ENCODE measurements around the gene ANKRD13D.
"Not testable (repeated sequence)": the region's sequence is repeated elsewhere in the genome, so short reads cannot be mapped to it uniquely, and the experiment has no call there.

The ANKRD13D gene
- total RNA-seq: 199 to 208 reads per million in 2 donors

GRCh38 chr11:67289226-67289650 is at the start of gene ANKRD13D:
TSS of gene ANKRD13D (plus strand) at chr11:67289303. CDS start at chr11:67289461, 158 bp downstream.
- DNase-seq: no peak

- DNase-seq: peak; percentile 81
Measured at GRCh38 chr11:67239783-67240575, 49.1 kb upstream of the ANKRD13D start.

DNA sequence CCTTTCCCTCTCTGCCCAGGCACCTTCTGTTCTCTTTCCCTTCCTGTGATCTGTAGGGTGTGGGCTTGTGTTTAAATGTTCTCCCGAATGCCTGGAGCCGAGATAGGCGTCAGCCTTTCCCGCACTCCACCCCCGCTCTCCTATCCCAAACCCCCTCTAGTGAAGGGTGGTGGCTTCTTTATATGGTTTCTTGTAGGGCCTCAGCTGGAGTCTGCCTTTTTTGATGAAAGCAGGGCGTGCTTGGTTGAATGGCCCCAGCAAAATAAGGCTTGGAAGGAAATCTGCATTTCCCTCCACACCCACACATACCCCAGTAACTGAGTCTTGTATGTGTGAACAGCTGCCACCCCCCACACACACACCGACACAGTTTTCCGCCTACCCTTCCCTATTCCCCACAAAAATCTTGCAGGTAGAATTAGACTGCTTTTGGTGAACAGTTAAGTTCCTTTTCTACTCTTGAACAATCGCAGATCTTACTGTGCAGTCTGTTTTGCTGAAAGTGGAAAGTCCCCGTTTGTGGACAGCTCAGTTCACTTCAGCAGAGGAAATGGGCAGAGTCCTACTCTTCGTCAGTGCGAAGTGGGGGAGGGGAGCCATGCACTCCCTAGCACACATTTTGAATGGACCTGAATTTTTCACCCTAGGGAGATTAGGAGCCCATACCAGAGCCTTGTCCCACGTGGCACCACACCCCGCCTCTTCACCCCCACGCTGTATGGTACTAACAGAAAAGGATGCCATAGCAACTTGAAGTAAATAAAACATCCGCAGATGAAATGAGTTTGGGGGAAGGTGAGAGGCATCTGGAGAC is 48.3 kb upstream of the ANKRD13D start:
- no peak for DNase-seq

GRCh38 chr11:67242548-67242947 is 46.6 kb upstream of the ANKRD13D start:
- DNase-seq: no peak

- no peak for DNase-seq
Measured at GRCh38 chr11:67243051-67243450, 46.1 kb upstream of the ANKRD13D start.

GRCh38 chr11:67245046-67245445 is 44.1 kb upstream of the ANKRD13D start:
- DNase-seq: no peak

DNA sequence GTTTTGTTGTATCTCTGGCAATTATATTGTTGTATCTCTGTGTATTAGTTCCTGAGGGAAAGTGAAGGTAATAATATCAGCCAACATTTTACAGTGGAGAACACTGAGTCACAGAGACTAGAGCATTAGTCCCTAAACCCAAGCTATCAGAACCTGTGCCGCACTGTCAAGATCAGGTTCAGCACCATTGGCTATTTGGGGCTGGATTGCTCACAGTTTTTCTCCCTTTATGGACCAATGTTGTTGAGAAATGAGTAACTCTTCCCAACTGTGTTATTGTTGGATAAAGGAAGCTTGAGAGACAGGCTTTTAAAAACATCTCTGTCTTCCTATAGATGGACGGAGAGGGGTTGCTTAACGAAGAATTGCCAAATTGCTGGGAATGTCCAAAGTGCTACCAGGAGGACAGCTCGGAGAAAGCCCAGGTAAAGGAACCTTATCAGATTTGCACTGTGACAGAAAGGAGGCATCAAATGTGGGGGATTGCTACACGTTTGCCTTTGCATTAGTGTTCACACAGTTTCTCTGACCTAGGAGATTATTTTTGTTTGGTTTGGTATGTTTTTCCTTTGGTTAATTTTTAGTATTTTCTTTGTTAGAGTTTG is 41.1 kb upstream of the ANKRD13D start:
- DNase-seq: no peak

DNA sequence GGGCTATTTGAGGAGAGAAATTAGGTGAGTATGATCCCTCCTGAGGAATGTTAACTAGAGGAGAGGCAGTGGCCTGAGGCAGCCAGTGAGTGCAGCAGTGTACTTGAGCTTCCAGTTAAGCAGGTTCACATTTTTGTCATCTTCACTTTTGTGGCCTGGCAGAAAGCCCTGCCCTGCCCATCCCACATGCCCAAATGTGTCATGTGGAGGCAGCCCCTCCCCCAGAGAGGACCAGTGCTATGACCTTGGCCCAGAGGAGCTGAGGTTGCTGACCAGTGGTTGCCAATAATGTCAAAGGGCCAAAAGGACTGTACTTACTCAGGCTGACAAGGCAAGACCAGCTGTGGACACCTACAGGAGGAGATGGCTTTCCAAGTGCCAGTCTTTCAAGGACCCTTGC is 40.5 kb upstream of the ANKRD13D start:
- no peak for DNase-seq

- no peak for DNase-seq
Measured at GRCh38 chr11:67250059-67251043, 38.8 kb upstream of the ANKRD13D start.

- no peak for DNase-seq
Measured at GRCh38 chr11:67251841-67252240, 37.3 kb upstream of the ANKRD13D start.

DNA sequence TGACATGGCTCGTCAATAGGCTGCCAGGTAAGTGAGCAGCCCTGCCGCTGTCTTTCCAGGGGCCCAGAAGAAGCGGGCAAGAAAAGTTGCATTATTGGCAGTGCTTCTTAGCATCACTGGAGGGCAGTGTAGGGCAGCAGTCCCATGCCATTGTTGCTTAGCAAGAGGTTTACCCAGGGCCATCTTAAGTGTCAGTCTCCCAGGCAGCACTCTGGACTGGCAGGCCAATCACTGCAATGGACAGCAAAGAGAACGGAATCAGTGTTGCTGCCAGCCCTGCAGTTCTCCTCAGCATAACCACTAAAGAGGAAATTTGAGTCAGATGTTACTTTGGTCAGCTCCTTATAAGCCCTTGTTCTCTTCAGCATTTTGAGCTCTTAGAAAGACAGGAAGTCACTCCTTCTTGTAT is 36.3 kb upstream of the ANKRD13D start:
- DNase-seq: no peak

DNA sequence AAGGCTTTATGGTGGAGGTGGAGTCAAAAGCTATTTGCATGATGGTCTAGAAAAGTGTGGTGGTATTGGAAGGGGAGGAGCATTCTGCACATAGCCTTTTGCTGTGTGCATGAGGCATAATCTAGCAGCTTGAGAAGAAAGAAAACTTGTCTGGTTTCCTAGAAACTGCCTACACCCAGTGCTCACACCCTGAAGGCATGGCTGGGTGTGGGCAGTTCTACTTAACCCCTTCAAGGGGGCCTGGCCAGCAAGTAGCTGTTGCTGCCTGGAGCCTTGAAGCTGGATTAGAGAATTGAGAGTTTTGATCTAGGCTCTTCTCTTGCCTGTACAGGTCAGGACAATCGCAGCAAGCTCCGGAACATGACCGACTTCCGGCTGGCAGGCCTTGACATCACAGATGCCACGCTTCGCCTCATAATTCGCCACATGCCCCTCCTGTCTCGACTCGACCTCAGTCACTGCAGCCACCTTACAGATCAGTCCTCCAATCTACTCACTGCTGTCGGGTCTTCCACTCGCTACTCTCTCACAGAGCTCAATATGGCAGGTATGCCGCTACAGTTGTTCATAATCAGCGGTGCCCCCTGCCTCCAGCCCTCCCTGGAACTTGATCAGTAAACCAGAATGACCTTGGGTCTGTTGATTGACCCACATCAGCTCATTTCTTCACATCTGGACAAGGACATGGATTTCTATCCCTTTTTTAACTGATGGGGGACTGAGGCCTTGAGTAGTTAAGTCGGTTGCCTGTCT is 35.1 kb upstream of the ANKRD13D start:
- no peak for DNase-seq

DNA sequence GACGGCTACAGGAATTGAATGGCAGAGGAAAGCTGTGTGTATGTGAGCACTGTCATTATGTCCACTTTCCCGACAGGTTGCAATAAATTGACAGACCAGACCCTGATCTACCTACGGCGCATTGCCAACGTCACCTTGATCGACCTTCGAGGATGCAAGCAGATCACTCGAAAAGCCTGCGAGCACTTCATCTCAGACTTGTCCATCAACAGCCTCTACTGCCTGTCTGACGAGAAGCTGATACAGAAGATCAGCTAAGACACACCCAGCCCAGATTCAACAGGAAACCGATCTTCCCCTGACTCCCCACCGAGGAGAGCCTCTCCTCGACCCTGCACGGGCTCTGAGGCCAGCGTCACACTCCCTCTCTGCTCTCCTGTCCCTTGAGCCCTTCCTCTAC is 34.3 kb upstream of the ANKRD13D start:
- DNase-seq: no peak

- DNase-seq: no peak
Measured at GRCh38 chr11:67255353-67255752, 33.8 kb upstream of the ANKRD13D start.

GRCh38 chr11:67255864-67256263 is 33.2 kb upstream of the ANKRD13D start:
- DNase-seq: no peak

DNA sequence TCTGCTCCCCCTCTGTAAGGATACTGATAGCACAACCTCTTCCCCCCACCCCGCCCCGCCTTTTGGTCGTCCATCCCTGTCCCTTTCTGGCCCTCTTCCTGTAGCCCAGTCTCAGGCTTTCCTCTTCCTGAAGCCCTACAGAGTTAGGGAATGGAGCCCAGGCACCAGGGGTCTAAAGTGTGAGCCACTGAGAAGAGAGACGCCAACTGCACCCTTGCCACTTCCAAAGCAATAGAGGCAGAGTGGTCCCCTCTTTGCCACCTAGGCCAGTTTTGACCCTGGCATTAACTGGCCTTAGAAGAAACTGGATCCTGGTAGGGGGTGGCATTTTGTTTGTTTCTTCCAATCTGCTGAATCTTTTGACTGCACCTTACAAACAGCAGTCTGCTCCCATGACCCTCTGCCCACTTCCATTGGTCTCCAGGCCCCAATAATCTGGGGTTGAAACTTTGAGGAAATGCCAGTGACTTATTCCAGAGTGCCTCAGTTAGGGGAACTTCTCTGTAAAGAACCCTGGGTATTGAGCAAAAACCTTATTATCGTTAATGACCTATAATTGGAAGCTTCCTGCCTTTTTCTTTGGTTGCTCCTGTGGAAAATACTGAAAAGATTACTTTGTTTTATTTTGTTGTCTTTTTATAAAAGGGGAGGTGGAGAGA is 32.5 kb upstream of the ANKRD13D start:
- no peak for DNase-seq

DNA sequence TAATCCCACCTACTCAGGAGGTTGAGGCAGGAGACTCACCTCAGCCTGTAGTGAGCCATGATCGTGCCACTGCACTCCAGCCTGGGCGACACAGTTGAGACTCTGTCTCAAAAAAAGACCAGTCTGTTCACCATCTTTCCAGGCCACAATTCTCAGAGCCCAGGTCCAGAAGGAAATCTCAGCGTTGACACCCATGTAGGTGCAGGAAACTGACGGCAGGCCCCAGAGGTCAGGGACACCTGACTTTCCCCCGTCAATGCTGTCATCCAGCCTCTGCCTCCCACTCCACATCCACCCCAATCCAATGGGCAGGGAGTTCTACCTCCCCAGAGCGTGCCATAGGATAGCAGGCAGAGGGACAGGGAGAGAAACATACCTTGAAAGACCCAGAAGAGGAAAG is 28.7 kb upstream of the ANKRD13D start:
- DNase-seq: no peak

DNA sequence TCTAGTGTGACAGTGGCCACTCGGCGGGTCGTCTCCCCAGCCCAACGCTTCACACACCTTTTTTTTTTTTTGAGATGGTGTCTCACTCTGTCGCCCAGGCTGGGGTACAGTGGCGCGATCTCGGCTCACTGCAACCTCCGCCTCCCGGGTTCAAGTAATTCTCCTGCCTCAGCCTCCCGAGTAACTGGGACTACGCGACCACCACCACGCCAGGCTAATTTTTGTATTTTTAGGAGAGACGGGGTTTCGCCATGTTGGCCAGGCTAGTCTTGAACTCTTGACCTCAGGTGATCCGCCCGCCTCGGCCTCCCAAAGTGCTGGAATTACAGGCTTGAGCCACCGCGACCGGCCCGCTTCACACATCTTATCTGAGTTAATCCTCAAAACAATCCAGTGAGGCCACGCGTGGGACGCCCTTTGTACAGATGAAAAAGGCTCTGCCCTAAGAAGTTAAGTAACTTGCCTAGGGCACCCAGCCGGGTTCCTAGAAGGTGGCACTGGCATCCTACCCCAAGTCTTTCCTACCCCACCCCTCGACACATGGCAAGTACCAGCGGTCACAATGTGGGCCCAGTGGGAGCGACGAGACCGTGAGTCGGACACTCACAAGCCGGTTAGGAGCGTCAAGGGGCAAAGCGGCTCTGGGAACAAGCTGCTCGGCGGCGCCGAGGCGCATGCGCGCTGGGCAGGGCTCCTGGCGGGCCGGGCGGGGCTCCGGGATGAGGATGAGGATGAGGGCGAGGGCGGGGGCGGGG is 28.0 kb upstream of the ANKRD13D start:
- DNase-seq: not testable (repeated sequence)

DNA sequence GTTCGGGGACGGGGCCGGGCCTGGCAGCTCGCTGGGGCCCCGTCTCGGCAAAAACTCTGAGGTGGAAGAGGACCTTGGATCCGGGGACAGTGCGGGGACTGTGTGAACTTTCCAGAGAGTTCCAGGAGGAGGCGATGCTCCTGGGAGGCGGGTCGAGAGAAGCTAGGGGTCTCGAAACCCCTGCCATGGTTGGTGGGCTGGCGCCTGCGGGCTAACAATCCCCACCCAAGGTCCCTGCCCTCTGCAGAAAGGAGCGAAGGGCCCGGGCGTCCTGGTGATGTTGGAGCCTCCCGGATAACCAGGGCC is 27.5 kb upstream of the ANKRD13D start:
- no peak for DNase-seq

DNA sequence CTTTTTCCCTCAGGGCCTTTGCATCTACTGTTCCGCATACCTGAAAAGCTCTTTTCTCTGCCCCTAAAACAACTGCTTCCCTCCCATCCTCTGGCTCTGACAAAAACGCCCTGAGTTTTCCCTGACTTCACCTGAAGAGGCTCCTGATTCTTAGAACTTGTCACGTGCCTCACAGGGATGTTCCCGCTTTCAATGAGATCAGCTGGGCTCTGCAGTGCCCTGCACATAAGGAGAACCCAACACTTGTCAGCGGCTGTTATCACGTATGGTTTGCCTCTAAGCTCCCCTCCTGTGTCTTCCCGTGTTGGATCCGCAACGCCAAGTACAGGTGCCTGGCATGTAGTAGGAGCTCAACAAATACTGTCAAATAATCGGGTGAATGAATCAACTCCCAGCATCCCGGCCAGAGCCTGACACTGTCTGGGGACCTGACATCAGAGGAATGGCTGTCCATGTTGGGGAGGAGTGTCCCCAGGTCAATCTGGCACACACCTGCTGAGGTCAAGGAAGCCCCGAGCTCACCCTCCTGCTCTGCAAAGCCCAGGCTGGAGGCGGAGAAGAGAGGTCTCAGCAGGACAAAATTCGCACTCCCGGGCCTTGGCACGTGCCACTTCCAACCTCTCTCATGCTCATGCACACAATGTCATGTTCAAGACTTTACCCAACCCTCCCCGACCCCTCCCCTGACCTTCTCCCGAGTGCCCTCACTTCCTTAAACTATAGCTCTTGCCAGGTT is 27.0 kb upstream of the ANKRD13D start:
- no peak for DNase-seq

All from activated gamma-delta T cell (primary cell).